Keratinocyte (primary cell): ENCODE data around the gene FGF11. TPM values are rescaled to one million over a fixed set of nuclear protein-coding genes. Genes with fewer than 3 reads are reported as not detected.

ENCODE experiments used
- DNase-seq: peaks from one replicate; pipeline ENCODE4 v3.0.0-alpha.2; 2011; ENCODE audit warnings: low read depth, missing footprints, low spot score
- FAIRE-seq: peaks from 2 replicates; lab custom pipeline; 2011; peaks lifted over from hg19 to GRCh38; lab: Jason Lieb, UNC
- H2AFZ ChIP-seq: 2 replicates; pipeline ENCODE4 v1.6.0; 2012; ENCODE audit warnings: low read length, control low read depth, inconsistent platforms; ENCODE audit not compliant: control insufficient read depth
- H3K27ac ChIP-seq: 2 replicates; pipeline ENCODE4 v1.5.1; 2011; ENCODE audit warnings: low read length; ENCODE audit not compliant: control insufficient read depth, insufficient read depth
- H3K27me3 ChIP-seq: 3 replicates; pipeline ENCODE4 v1.6.0; 2011; ENCODE audit warnings: low read length; ENCODE audit not compliant: control insufficient read depth, insufficient read depth; ENCODE audit errors: extremely low read depth
- H3K36me3 ChIP-seq, 2 experiments: 2 replicates in 1 of 2; 3 replicates in 1 of 2; pipeline ENCODE4 v1.5.1; 2011; ENCODE audit warnings: low read length in 2 of 2, mild to moderate bottlenecking in 1 of 2; ENCODE audit not compliant: control insufficient read depth in 2 of 2, insufficient read depth in 2 of 2; ENCODE audit errors: extremely low read depth in 1 of 2
- H3K4me1 ChIP-seq: 3 replicates; pipeline ENCODE4 v1.5.1; 2011; ENCODE audit warnings: low read length; ENCODE audit not compliant: control insufficient read depth, insufficient read depth; ENCODE audit errors: extremely low read depth
- H3K4me2 ChIP-seq: 3 replicates; pipeline ENCODE4 v1.6.0; 2011; ENCODE audit warnings: low read depth, low read length; ENCODE audit not compliant: control insufficient read depth, insufficient read depth; ENCODE audit errors: extremely low read depth
- H3K4me3 ChIP-seq, 3 experiments: fragments of 200-600 bp in 1 of 3; sonication (generic) in 1 of 3; 2 replicates in 2 of 3; 3 replicates in 1 of 3; pipeline ENCODE4 v1.5.1; 2011 to 2016; ENCODE audit warnings: low read length in 3 of 3, mild to moderate bottlenecking in 3 of 3, control low read depth in 2 of 3, inconsistent platforms in 1 of 3, low read depth in 1 of 3, mixed read lengths in 1 of 3, mixed run types in 1 of 3, moderate library complexity in 1 of 3; ENCODE audit not compliant: control insufficient read depth in 2 of 3, insufficient read depth in 2 of 3; ENCODE audit errors: extremely low read depth in 1 of 3
- H3K79me2 ChIP-seq: 2 replicates; pipeline ENCODE4 v1.6.0; 2012; ENCODE audit warnings: low read length; ENCODE audit not compliant: control insufficient read depth, insufficient read depth
- H3K9ac ChIP-seq: 3 replicates; pipeline ENCODE4 v1.6.0; 2011; ENCODE audit warnings: low read length; ENCODE audit not compliant: control insufficient read depth, insufficient read depth; ENCODE audit errors: extremely low read depth
- H3K9me1 ChIP-seq: 3 replicates; pipeline ENCODE4 v1.6.0; 2011; ENCODE audit warnings: low read length; ENCODE audit not compliant: control insufficient read depth, insufficient read depth; ENCODE audit errors: extremely low read depth
- H3K9me3 ChIP-seq: 2 replicates; pipeline ENCODE4 v1.5.1; 2012; ENCODE audit warnings: low read depth, low read length; ENCODE audit not compliant: control insufficient read depth
- H4K20me1 ChIP-seq: 3 replicates; pipeline ENCODE4 v1.6.0; 2011; ENCODE audit warnings: low read length; ENCODE audit not compliant: control insufficient read depth, insufficient read depth; ENCODE audit errors: extremely low read depth
- CTCF ChIP-seq, 3 experiments: IDR thresholded peaks in 1 of 3; conservative IDR thresholded peaks in 1 of 3; optimal IDR thresholded peaks in 1 of 3; 2 replicates in 2 of 3; 3 replicates in 1 of 3; pipeline versions ENCODE3 to v1.5.1; 2011; ENCODE audit warnings: low read length in 3 of 3, mild to moderate bottlenecking in 3 of 3, moderate library complexity in 2 of 3, control low read depth in 1 of 3, inconsistent platforms in 1 of 3; ENCODE audit not compliant: insufficient read depth in 2 of 3; ENCODE audit errors: extremely low read depth in 1 of 3
- EZH2 ChIP-seq: IDR thresholded peaks from one replicate; pipeline ENCODE4 v1.6.1; 2012; ENCODE audit warnings: inconsistent platforms, mild to moderate bottlenecking, low read length, moderate library complexity
- dilution Hi-C: fragments of 300-500 bp; cut with MboI; formaldehyde crosslinking; loops from one replicate; pipeline ENCODE4 v1.7.0; 2020; ENCODE audit warnings: low sequenced_read_pairs; ENCODE audit not compliant: extremely low pct_ligation_motif_present
- polyA plus RNA-seq, 5 experiments: library from polyadenylated mRNA; depleted of rRNA in 3 of 5; stranded (reverse) in 3 of 5; stranded (forward) in 1 of 5; unstranded in 1 of 5; fragments of >200 nt; gene quantifications; 1 replicate in 1 of 5; 2 replicates in 3 of 5; 3 replicates in 1 of 5; pipeline versions ENCODE4 v1.2.1 to v1.2.3, GENCODE V29; 2011 to 2012; ENCODE audit warnings: missing spikeins in 2 of 5, low read depth in 1 of 5, low replicate concordance in 1 of 5

Gene FGF11
- polyA plus RNA-seq, 1 donor (not counting 4 experiments of a cell fraction or from before 2014, with no cell fraction given) = 30.4 TPM

- dilution Hi-C loops = no loop called here
- Histone ChIP-seq H3K36me3 (peaks cover 18 to 34% of the 10 kb centered on the region in 2 experiments), H3K9me1 (no peaks in the 10 kb centered on the region), H3K4me2 (no peak overlapping the region), H3K27me3 (no peaks in the 10 kb centered on the region), H3K9me3 (no peaks in the 10 kb centered on the region), H4K20me1 (no peaks in the 10 kb centered on the region), H3K4me1 (peaks cover 24% of the 10 kb centered on the region), H3K9ac (peak overlapping the region; percentile 22), H2AFZ (peak overlapping the region; percentile 9), H3K79me2 (peaks cover 29% of the 10 kb centered on the region), H3K27ac (peak overlapping the region; percentile 64), H3K4me3 (no peak overlapping the region)
- FAIRE-seq (peak; percentile 26), DNase-seq (no peak)
- TF ChIP-seq CTCF (optimal IDR thresholded peaks at IDR 0.05 in 1 of 3, IDR thresholded peaks at IDR 0.05 in 1 of 3, conservative IDR thresholded peaks at IDR 0.05 in 1 of 3; ENCODE audit: extremely low read depth in 1 of 3, insufficient read depth in 2 of 3, low read length in 3 of 3) (peak in 1 of 3 experiments; percentile 25), EZH2 (no peak)
Measured at GRCh38 chr17:7464081-7464480, 24.8 kb downstream of the FGF11 start.

- no peak overlapping the region for H3K4me3 ChIP-seq
- no peak overlapping the region for H3K9ac ChIP-seq
- no peak overlapping the region for H2AFZ ChIP-seq
- no peak overlapping the region for H3K27ac ChIP-seq
- dilution Hi-C loops = no loop called here
- peaks cover 20 to 34% of the 10 kb centered on the region in 2 experiments for H3K36me3 ChIP-seq
- no peaks in the 10 kb centered on the region for H3K9me1 ChIP-seq
- H3K79me2 ChIP-seq = peaks cover 42% of the 10 kb centered on the region
- DNase-seq (no peak), FAIRE-seq (no peak)
- TF ChIP-seq CTCF (optimal IDR thresholded peaks at IDR 0.05 in 1 of 3, IDR thresholded peaks at IDR 0.05 in 1 of 3, conservative IDR thresholded peaks at IDR 0.05 in 1 of 3; ENCODE audit: extremely low read depth in 1 of 3, insufficient read depth in 2 of 3, low read length in 3 of 3) (no peak), EZH2 (no peak)
- no peaks in the 10 kb centered on the region for H3K9me3 ChIP-seq
- no peaks in the 10 kb centered on the region for H4K20me1 ChIP-seq
- peaks cover 24% of the 10 kb centered on the region for H3K4me1 ChIP-seq
- no peaks in the 10 kb centered on the region for H3K27me3 ChIP-seq
- H3K4me2 ChIP-seq = no peak overlapping the region
Measured at GRCh38 chr17:7465597-7466275, 26.4 kb downstream of the FGF11 start.
